ENCODE measurements around the gene SSH2. TPM values are rescaled to one million over a fixed set of nuclear protein-coding genes. Genes with fewer than 3 reads are reported as not detected.

The SSH2 gene
- total RNA-seq, 1 donor, result 13.0 TPM

- H3K9me3 ChIP-seq (ENCODE audit: low read depth, low read length), result no peaks in the 10 kb centered on the region
- H2AFZ ChIP-seq (ENCODE audit: low read length), result no peak overlapping the region
- no peak overlapping the region for H3K27ac ChIP-seq (ENCODE audit: low read depth, low read length)
- no peaks in the 10 kb centered on the region for H3K27me3 ChIP-seq (ENCODE audit: insufficient read depth, low read length)
- H3K36me3 ChIP-seq (ENCODE audit: insufficient read depth, low read length), result peaks cover 8% of the 10 kb centered on the region
- no peak for DNase-seq (ENCODE audit: insufficient read length, low spot score, missing footprints)
- peaks cover 36% of the 10 kb centered on the region for H3K4me1 ChIP-seq (ENCODE audit: insufficient read depth, low read length)
- no peak overlapping the region for H3K4me3 ChIP-seq (ENCODE audit: insufficient read depth, low read length)
- peaks cover 71% of the 10 kb centered on the region for H3K79me2 ChIP-seq (ENCODE audit: insufficient read depth, low read length)
- H4K20me1 ChIP-seq (ENCODE audit: insufficient read depth, low read length), result peaks cover 62% of the 10 kb centered on the region
- TF ChIP-seq CTCF (IDR thresholded peaks at IDR 0.05; ENCODE audit: extremely low read depth, low read depth, low read length), result no peak
- peak overlapping the region; percentile 95 for H3K4me2 ChIP-seq (ENCODE audit: insufficient read depth, low read length)
Measured at GRCh38 chr17:29586676-29587469, 343.2 kb downstream of the SSH2 start.

GRCh38 chr17:29585080-29585751 is 344.8 kb downstream of the SSH2 start:
- H3K9me3 ChIP-seq (ENCODE audit: low read depth, low read length), result no peaks in the 10 kb centered on the region
- peaks cover 13% of the 10 kb centered on the region for H3K36me3 ChIP-seq (ENCODE audit: insufficient read depth, low read length)
- peak; percentile 31 for TF ChIP-seq CTCF (IDR thresholded peaks at IDR 0.05; ENCODE audit: extremely low read depth, low read depth, low read length)
- peaks cover 19% of the 10 kb centered on the region for H3K4me1 ChIP-seq (ENCODE audit: insufficient read depth, low read length)
- no peak overlapping the region for H2AFZ ChIP-seq (ENCODE audit: low read length)
- no peak overlapping the region for H3K4me3 ChIP-seq (ENCODE audit: insufficient read depth, low read length)
- peaks cover 80% of the 10 kb centered on the region for H3K79me2 ChIP-seq (ENCODE audit: insufficient read depth, low read length)
- DNase-seq (ENCODE audit: insufficient read length, low spot score, missing footprints), result peak; percentile 88
- no peaks in the 10 kb centered on the region for H3K27me3 ChIP-seq (ENCODE audit: insufficient read depth, low read length)
- no peak overlapping the region for H3K27ac ChIP-seq (ENCODE audit: low read depth, low read length)
- H3K4me2 ChIP-seq (ENCODE audit: insufficient read depth, low read length), result no peak overlapping the region
- H4K20me1 ChIP-seq (ENCODE audit: insufficient read depth, low read length), result peaks cover 62% of the 10 kb centered on the region

GRCh38 chr17:29584452-29585079 is 345.5 kb downstream of the SSH2 start:
- no peaks in the 10 kb centered on the region for H3K27me3 ChIP-seq (ENCODE audit: insufficient read depth, low read length)
- H3K9me3 ChIP-seq (ENCODE audit: low read depth, low read length), result no peaks in the 10 kb centered on the region
- H3K4me2 ChIP-seq (ENCODE audit: insufficient read depth, low read length), result no peak overlapping the region
- peaks cover 14% of the 10 kb centered on the region for H3K4me1 ChIP-seq (ENCODE audit: insufficient read depth, low read length)
- peaks cover 68% of the 10 kb centered on the region for H4K20me1 ChIP-seq (ENCODE audit: insufficient read depth, low read length)
- H3K79me2 ChIP-seq (ENCODE audit: insufficient read depth, low read length), result peaks cover 80% of the 10 kb centered on the region
- no peak overlapping the region for H3K27ac ChIP-seq (ENCODE audit: low read depth, low read length)
- no peak overlapping the region for H3K4me3 ChIP-seq (ENCODE audit: insufficient read depth, low read length)
- peaks cover 13% of the 10 kb centered on the region for H3K36me3 ChIP-seq (ENCODE audit: insufficient read depth, low read length)
- TF ChIP-seq CTCF (IDR thresholded peaks at IDR 0.05; ENCODE audit: extremely low read depth, low read depth, low read length), result no peak
- peak; percentile 57 for DNase-seq (ENCODE audit: insufficient read length, low spot score, missing footprints)
- H2AFZ ChIP-seq (ENCODE audit: low read length), result no peak overlapping the region

Data from osteoblast (primary cell).